Ramos (cell line): ENCODE results near the gene RNF223.
"Not testable (repeated sequence)": the region's sequence is repeated elsewhere in the genome, so short reads cannot be mapped to it uniquely, and the experiment has no call there.

Source experiments
- in situ Hi-C: fragments of 300-500 bp; cut with MboI; formaldehyde crosslinking; loops from one replicate; pipeline ENCODE4 v1.14.3; 2022; ENCODE audit warnings: low sequenced_read_pairs; ENCODE audit not compliant: unreplicated experiment

Gene RNF223

DNA sequence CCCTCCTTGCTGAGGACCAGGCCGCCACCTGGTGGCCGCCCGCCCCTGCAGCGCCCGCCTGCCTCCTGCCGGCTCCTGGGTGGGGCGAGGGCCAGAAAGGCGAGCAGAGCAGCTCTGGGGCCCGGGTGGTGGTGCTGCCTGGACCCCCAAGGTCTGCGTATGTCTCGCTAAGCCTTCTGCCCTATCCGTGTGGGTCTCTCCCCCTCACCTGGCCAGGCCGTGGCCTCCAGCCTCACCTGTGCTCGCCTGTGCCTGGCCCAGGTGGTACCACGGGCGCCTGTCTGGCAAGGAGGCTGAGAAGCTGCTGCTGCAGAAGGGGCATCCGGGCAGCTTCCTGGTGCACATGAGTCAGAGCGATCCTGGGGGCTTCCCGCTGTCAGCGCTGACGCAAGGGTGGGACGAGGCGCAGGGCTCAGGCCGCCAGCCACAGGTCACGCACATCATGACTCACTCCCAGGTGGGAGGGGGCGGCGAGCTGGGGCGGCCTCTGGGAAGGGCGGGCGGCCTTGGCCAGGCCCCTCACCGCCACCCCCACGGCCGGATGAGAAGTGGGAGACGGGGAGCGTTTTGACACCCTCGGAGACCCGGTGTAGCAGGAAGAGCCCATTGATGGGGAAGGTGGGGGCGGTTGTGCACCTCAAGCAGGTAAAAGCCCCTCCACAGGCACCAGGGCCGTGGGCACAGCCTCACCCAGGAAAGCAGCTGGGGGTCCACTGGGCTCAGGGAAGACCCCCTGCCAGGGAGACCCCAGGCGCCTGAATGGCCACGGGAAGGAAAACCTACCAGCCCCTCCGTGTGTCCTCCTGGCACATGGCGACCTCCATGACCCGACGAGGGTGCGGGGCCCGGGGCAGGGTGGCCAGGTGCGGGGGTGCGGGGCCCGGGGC is 9.9 kb downstream of the RNF223 start:
- in situ Hi-C loops, result no loop called here

- in situ Hi-C loops, result no loop called here
These were observed 10.7 kb downstream of the RNF223 start for GRCh38 chr1:1063261-1063944.

- in situ Hi-C loops, result no loop called here
These were observed 11.6 kb downstream of the RNF223 start for GRCh38 chr1:1062348-1063163.

- in situ Hi-C loops, result no loop called here
These were observed 12.3 kb downstream of the RNF223 start for GRCh38 chr1:1061682-1062345.

DNA sequence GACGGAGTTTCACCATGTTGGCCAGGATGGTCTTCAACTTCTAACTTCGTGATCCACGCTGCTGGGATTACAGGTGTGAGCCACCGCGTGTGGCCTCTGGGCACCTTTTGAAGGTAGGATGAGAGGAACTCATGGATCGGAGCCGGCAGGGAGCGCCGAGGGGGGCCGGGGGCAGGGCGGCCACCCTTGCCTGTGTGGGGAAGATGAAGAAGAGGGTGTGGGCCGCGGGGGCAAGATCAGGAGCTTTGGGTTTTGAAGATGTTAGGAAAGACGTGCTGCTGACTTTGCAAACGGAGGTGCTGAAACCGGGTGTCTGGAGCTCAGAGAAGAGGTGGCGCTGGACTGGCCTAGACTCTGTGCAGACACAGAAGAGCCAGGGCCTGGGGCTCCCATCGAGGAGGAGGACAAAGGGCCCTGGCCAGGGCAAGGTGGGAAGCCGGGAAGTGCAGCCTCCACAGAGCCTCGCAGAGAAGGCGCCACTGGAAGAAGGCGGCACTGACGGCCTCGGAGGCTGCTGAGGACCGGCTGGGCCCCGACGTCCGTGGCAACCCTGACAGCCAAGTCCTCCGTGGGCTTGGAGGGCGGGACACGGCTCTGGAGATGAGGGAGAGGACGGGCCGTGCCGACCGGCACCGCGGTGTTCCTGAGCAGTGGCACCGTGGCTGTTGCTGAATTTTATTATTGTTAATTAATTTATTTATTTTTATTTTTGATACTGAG is 13.7 kb downstream of the RNF223 start:
- in situ Hi-C loops, result no loop called here

DNA sequence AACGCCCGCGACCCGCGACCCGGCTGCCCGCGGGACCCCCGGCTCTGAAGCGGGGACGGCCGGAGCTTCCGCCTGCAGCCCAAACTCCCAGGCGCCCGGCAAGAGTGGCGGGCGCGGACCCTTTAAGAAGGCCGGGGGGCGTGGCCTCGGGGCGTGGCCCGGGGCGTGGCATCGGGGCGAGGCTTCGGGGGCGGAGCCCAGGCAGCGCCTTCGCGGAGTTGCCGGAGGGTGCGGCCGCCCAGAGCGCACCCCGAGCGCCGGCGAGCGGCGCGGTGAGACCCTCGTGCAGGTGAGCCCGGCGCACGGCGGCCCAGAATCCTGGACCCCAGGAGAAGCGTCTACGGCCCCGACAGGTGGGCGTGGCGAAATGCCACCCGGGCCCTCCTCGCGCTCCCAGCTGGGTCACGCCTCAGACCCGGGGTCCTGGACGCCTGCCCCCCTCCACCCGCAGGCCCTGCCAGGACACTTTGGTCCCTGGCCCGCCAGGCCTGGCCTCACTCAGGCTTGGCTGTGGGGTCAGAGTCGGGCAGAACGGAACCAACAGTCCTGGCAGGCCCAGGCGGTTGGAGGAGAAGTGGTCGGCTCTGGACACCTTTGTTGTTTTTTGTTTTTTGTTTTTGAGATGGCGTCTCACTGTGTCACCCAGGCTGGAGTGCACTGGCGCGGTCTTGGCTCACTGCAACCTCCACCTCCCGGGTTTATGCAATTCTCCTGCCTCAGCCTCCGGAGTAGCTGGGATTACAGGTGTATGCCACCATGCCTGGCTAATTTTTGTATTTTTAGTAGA is 14.4 kb downstream of the RNF223 start:
- in situ Hi-C loops, result no loop called here

DNA sequence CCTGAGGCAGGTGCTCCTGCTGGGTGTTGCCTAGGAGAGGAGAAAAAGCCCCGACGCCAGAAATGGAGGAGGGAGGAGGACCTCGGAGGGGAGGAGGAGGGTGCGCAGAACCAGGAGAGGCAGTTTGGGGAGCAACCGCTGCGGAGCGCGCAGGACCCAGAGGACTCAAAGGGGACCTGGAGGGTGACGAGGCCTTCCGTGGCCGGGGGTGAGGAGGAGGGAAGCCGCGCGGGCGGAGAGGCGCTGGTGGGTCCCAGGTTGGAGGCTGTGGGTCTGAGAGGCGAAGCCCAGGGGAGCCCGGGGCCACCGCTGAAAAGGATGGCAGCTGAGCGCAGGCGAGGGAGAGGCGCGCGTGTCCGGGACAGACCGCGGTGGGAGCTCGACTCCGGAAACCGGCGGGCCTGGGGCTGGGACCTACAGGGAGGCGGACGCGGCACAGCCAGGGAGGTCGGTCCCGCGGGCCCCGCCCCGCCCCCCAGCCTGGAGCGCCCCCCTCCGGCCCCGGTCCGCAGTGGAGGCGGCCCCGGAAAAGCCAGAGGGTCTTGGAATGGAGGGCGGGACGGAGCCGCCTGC is 15.1 kb downstream of the RNF223 start:
- in situ Hi-C loops, result no loop called here

DNA sequence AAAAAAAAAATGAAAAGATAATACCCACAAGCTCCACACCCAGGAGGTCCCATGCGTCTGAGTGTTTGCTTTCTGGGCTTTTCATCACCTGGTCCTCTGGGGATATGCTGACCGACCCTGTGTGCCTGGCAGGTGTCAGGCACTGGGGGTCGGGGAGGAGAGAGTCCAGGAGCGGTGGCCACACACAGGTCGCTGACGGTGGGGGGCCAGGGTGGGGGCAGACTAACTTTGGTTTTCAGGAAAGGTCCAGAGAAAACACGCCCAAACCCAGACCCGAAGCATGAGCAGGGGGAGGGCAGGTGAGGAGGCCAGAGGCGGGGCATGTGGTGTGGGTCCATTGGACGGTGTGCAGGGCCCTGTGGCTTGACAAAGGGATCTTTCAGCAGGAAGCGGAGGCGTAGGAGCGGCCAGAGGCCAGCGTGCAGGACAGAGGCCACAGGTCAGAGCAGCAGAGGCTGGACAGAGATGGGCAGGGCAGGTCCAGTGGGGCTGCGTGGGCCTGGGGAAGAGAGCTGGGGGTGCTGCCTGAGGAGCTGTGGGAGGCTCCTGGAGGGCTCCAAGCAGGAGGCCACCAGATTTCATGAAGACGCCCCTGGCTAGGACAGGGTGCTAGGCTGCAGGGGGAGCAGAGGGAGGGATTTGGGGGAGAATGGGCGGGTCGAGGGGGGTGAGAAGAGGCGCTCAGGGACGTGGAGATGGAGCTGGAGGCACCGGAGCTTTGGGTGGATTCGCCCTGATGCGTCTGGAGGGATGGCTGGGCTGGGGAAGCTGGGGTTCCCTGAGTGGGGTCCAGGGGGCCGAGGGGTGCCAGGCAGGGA is 15.8 kb downstream of the RNF223 start:
- in situ Hi-C loops, result no loop called here

- in situ Hi-C loops, result not testable (repeated sequence)
These were observed 16.4 kb downstream of the RNF223 start for GRCh38 chr1:1057769-1058087.

- in situ Hi-C loops, result no loop called here
These were observed 18.0 kb downstream of the RNF223 start for GRCh38 chr1:1055841-1056736.

DNA sequence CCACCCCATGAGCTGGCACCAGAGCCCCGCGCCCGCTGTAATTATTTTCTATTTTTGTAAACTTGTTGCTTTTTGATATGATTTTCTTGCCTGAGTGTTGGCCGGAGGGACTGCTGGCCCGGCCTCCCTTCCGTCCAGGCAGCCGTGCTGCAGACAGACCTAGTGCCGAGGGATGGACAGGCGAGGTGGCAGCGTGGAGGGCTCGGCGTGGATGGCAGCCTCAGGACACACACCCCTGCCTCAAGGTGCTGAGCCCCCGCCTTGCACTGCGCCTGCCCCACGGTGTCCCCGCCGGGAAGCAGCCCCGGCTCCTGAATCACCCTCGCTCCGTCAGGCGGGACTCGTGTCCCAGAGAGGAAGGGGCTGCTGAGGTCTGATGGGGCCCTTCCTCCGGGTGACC is 19.1 kb downstream of the RNF223 start:
- in situ Hi-C loops, result loop anchor here (5.0 kb wide), 1 partner anchor 57 kb away; no protein-coding TSS in a partner anchor

DNA sequence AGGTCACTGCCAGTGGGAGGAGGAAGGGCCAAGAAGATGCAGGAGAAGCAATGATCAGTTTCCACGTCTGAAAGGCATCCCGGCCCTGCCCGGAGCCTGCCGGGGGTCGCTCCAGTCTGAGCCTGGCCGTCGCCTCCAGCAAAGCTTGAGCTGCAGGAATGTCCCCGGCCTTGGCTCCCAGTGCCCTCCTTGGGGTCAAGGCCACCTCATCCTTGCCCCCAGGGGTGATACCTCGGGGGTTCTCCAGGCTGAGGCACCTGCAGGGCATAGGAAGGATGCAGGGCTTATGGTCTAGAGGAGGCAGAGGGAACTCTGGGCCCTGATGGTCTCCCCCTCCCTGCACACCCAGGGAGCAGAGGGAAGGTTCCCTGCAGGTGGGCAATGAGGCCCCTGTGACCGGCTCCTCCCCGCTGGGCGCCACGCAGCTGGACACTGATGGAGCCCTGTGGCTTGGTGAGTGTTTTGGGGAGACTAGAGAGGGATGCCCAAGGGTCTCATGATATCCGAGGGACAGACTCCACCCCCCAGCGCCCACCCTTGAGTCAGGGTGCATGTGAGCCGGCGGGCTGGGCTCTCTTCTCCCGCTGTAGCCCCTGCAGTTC is 19.9 kb downstream of the RNF223 start:
- in situ Hi-C loops, result loop anchor here (5.0 kb wide), 1 partner anchor 58 kb away; no protein-coding TSS in a partner anchor

GRCh38 chr1:1053682-1054081 is 20.4 kb downstream of the RNF223 start:
- in situ Hi-C loops, result loop anchor here (5.0 kb wide), 1 partner anchor 59 kb away; no protein-coding TSS in a partner anchor

GRCh38 chr1:1053022-1053421 is 21.1 kb downstream of the RNF223 start:
- in situ Hi-C loops, result loop anchor here (5.0 kb wide), 1 partner anchor 59 kb away; no protein-coding TSS in a partner anchor

GRCh38 chr1:1052003-1052840 is 21.9 kb downstream of the RNF223 start:
- in situ Hi-C loops, result loop anchor here (5.0 kb wide), 1 partner anchor 60 kb away; no protein-coding TSS in a partner anchor
